HL-60 (cell line): ENCODE results near the gene HBD.

Experiments used
- DNase-seq, 2 experiments: peaks; one replicate each; pipeline ENCODE4 v3.0.0-alpha.2; 2010 to 2020; ENCODE audit warnings: low read depth in 1 of 2, low spot score in 1 of 2
- H3K27ac ChIP-seq: fragments of 250-450 bp; sonication (Bioruptor Pico); replicated peaks from 2 replicates; pipeline ENCODE4 v1.5.1; 2020; ENCODE audit warnings: mild to moderate bottlenecking, moderate library complexity
- H3K27me3 ChIP-seq: fragments of 250-450 bp; sonication (Bioruptor Pico); 2 replicates; pipeline ENCODE4 v1.5.1; 2021; ENCODE audit warnings: mild to moderate bottlenecking, moderate library complexity; ENCODE audit not compliant: insufficient read depth, poor library complexity, severe bottlenecking
- H3K4me3 ChIP-seq: replicated peaks from 2 replicates; pipeline ENCODE4 v1.5.1; 2011; ENCODE audit warnings: mild to moderate bottlenecking, control low read depth, low read length; ENCODE audit not compliant: insufficient read depth
- GABPA ChIP-seq: IDR thresholded peaks from 2 replicates; pipeline ENCODE4 v1.6.1; 2012; ENCODE audit warnings: low read depth
- POLR2AphosphoS5 ChIP-seq: IDR thresholded peaks from 2 replicates; pipeline ENCODE4 v1.6.1; 2012; ENCODE audit warnings: low read depth
- REST ChIP-seq: IDR thresholded peaks from 2 replicates; pipeline ENCODE4 v1.6.1; 2012; ENCODE audit warnings: low read depth; ENCODE audit not compliant: insufficient replicate concordance
- SPI1 ChIP-seq: IDR thresholded peaks from 2 replicates; pipeline ENCODE4 v1.6.1; 2012; ENCODE audit warnings: low read depth, mild to moderate bottlenecking, borderline replicate concordance
- TF ChIP-seq, protein P1 (sequence below): IDR thresholded peaks from one replicate; pipeline ENCODE4 v1.5.1; 2011; ENCODE audit warnings: low read length, control low read depth, inconsistent platforms; ENCODE audit not compliant: insufficient read depth

HBD gene

GRCh38 chr11:5232176-5232575, 2.1 kb downstream of the HBD start:
- no peak overlapping the region for H3K27ac ChIP-seq
- H3K4me3 ChIP-seq = no peak overlapping the region
- TF ChIP-seq, protein P1, sequence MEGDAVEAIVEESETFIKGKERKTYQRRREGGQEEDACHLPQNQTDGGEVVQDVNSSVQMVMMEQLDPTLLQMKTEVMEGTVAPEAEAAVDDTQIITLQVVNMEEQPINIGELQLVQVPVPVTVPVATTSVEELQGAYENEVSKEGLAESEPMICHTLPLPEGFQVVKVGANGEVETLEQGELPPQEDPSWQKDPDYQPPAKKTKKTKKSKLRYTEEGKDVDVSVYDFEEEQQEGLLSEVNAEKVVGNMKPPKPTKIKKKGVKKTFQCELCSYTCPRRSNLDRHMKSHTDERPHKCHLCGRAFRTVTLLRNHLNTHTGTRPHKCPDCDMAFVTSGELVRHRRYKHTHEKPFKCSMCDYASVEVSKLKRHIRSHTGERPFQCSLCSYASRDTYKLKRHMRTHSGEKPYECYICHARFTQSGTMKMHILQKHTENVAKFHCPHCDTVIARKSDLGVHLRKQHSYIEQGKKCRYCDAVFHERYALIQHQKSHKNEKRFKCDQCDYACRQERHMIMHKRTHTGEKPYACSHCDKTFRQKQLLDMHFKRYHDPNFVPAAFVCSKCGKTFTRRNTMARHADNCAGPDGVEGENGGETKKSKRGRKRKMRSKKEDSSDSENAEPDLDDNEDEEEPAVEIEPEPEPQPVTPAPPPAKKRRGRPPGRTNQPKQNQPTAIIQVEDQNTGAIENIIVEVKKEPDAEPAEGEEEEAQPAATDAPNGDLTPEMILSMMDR = no peak
- TF ChIP-seq POLR2AphosphoS5 = no peak
- no peak for TF ChIP-seq GABPA
- TF ChIP-seq REST = no peak
- no peak for TF ChIP-seq SPI1
- peaks cover 3% of the 10 kb centered on the region for H3K27me3 ChIP-seq
- DNase-seq = no peak

GRCh38 chr11:5231111-5231510, 3.2 kb downstream of the HBD start:
- no peak overlapping the region for H3K4me3 ChIP-seq
- no peak for DNase-seq
- no peak for TF ChIP-seq REST
- TF ChIP-seq POLR2AphosphoS5 = no peak
- TF ChIP-seq SPI1 = no peak
- TF ChIP-seq, protein P1 = no peak
- TF ChIP-seq GABPA = no peak
- H3K27me3 ChIP-seq = peaks cover 3% of the 10 kb centered on the region
- H3K27ac ChIP-seq = no peak overlapping the region

GRCh38 chr11:5230266-5230665, 4.0 kb downstream of the HBD start:
- no peak for DNase-seq
- Histone ChIP-seq H3K27ac (no peak overlapping the region), H3K4me3 (no peak overlapping the region), H3K27me3 (peaks cover 3% of the 10 kb centered on the region)
- TF ChIP-seq, protein P1 = no peak
- TF ChIP-seq REST (no peak), GABPA (no peak), SPI1 (no peak), POLR2AphosphoS5 (no peak)
